ELF-1 (cell line): ENCODE data around the gene CRYBG2.
A peak's percentile ranks its signal among the peaks of the same experiment; 100 is the strongest.
"Not testable (repeated sequence)": the region's sequence is repeated elsewhere in the genome, so short reads cannot be mapped to it uniquely, and the experiment has no call there.

Experiments used
- DNase-seq: peaks from one replicate; pipeline ENCODE4 v3.0.0-alpha.2; 2016; ENCODE audit warnings: low read depth, low spot score

The CRYBG2 gene

GRCh38 chr1:26295194-26296138 is 58.5 kb downstream of the CRYBG2 start:
- no peak for DNase-seq

- no peak for DNase-seq
Measured at GRCh38 chr1:26293911-26294463, 59.9 kb downstream of the CRYBG2 start.

- not testable (repeated sequence) for DNase-seq
Measured at GRCh38 chr1:26292735-26293134, 61.2 kb downstream of the CRYBG2 start.

DNA sequence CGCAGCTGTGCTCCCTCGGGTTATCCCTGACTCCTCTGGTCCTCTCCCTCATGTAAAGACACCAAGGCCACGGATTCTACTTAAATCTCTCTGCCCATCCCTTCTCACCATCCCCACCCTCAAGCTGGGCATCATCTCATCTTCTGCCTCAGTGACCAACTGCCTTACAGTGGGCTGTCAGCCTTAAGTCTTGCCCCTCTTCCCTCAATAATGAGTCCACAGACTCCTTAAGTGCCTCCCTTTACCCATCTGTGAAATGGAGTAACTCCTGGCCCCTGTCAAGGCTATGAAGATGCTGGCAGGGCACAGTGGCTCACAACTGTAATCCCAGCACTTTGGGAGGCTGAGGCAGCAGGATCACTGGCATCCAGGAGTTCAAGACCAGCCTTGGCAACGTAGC is 62.0 kb downstream of the CRYBG2 start:
- DNase-seq, result no peak

GRCh38 chr1:26291433-26291832 is 62.5 kb downstream of the CRYBG2 start:
- no peak for DNase-seq

GRCh38 chr1:26290882-26291261 is 63.1 kb downstream of the CRYBG2 start:
- peak; percentile 68 for DNase-seq

DNA sequence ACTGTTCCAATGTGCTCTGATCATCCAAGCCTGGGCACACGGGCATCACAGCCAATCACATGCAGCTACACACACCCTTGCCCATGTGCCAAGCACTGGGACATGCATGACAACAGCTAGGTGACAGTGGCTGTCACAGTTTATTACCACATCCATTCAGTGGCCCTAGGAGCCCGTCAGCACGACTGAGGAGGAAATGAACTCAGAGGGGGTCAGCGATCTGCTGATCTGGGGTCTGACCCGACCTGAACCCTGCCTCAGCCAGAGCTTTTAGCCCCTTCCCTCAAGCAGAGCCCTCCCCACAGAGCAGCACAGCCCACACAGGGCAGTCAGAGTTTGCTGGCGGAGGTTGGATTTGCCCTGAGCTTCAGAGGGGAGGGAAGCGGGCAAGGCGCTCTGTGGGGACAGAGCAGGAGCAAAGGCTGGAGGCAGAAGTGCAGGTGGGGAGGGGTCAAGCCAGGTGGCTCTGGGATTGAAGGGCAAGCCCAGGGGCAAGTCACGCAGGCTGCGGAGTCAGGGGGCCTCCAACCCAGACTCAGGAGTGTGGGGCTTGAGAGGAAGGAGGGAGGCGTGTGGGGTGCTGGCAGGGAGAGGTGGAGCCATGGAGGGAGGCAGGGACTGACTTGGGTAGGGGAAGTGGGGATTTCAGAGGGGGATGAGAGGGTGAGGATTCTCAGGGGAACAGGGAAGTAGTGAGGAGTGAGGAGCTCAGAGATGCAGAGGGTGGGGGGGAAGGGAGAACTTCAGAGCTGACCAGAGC is 63.6 kb downstream of the CRYBG2 start:
- DNase-seq, result peak; percentile 45

- no peak for DNase-seq
Measured at GRCh38 chr1:26289158-26290059, 64.5 kb downstream of the CRYBG2 start.

GRCh38 chr1:26288311-26288941 is 65.5 kb downstream of the CRYBG2 start:
- no peak for DNase-seq

- DNase-seq, result no peak
Measured at GRCh38 chr1:26287811-26288210, 66.1 kb downstream of the CRYBG2 start.

GRCh38 chr1:26287033-26287711 is 66.8 kb downstream of the CRYBG2 start:
- DNase-seq, result no peak

DNA sequence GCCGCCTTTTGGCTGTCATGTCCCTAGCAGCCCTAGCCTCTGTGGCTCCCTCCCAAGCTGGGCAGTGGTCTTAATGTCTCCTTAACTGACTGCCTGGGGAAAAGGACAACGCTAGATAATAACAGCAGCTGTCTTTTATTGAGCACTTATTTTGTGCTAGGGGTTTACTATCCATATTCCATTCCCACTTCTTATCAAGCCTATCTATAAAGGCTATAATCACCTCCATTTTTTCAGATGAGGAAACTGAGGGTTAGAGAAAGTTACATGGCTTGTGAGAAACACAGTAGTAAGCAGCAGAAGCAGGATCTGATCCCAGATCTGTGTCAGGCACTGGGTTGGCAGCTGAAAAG is 67.9 kb downstream of the CRYBG2 start:
- DNase-seq, result no peak

DNA sequence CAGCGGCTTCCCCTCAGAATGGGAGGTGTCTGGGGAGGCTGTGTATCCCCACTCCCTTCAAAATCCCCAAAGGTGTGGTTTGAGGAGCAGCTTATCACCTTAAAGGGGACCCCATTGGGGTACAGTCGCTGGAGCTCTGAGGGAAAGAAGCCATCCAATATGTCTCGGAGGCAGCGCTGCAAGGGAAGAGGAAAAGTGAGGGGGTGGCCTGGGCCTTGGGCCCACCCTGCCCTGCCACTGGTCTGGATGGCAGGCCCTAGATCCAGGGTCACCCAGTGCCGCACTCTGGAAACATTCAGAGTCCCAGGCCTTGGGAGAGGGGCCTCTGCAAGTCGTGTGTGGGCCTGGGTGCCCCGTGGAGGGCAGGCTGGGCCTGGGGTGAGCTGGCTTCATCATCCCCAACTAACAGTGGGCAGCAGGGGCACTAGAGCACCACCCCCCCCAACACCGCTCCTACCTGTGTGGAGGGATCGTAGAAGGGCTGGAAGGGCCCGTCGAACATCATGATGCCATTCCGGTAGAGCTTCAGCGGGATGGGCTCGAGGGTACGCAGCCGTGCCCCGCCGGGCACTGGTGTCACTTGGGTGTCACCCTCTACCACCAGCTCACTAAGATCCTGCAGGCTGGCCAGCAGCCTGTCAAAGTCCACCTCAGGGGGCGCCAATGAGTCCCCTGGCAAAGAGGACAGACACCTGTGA is 68.4 kb downstream of the CRYBG2 start:
- peak; percentile 89 for DNase-seq

DNA sequence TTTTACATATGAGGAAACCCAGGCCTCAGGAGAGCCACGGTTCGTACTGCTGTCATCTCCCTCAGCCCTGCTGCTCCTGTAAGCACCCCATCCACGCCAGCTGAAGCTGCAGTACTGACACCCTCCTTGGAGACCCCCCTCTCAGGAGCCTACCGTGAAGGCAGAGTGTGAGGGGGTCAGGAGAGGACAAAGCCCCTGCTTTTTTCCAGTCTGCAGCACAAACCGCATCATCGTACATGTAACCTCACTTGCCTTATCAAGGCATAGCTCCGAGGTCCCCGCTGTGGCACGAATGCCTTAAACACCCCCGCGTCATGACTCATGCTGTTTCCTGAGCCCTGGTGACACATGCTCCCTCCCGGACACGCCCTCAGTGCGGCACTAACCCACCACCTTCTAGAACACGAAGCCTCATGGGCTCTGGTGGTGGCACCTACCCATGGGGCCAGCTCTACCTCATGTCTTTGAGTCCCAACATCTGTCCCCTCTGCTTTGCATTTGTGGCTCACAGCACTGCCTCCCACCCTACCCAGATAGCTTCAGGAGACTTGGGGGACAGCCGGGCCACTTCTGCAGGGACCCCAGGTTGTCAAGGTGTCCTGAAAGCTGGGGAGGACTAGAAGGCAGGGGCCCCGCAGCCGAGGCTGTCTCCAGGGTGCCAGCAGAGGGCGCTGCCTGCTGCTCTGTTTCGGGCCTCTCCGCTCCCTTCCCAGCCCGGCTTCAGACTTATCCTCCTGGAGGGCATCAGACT is 69.2 kb downstream of the CRYBG2 start:
- peak; percentile 86 for DNase-seq

DNA sequence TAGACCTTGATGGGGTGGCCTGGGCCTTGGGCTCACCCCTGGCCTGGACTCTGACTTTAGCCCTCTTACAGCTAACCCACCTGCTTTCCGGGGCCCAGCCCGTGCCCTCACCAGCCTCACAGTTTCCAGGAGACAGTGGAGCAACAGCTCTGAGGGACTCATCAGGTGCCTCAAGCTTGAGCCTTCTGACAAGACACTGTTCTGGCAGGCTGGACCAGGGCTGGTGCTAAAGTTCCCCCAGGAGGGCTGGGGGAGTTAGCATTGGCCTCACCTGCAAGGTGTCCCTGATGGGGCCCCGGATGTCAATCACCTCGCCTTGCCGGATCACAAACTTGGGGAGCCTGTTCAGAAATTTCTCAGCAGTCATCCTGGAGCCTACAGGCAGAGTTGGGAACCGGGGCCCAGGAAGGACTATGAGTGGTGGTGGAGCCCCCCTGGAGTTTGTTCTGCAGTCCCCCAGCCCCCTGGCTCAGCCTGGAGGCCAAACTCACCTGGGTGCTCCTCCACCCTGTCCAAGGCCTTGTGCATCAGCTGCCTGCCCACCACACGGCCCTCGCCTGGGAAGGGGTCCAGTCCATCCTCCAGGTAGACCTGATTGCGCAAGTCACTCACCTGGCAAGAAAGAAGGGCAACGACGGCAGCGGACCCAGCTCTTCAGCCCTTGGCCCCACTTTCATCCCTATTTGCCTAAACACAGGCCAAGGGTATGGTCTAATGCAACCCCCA is 69.9 kb downstream of the CRYBG2 start:
- DNase-seq, result no peak

GRCh38 chr1:26283279-26283853 is 70.6 kb downstream of the CRYBG2 start:
- DNase-seq, result no peak

DNA sequence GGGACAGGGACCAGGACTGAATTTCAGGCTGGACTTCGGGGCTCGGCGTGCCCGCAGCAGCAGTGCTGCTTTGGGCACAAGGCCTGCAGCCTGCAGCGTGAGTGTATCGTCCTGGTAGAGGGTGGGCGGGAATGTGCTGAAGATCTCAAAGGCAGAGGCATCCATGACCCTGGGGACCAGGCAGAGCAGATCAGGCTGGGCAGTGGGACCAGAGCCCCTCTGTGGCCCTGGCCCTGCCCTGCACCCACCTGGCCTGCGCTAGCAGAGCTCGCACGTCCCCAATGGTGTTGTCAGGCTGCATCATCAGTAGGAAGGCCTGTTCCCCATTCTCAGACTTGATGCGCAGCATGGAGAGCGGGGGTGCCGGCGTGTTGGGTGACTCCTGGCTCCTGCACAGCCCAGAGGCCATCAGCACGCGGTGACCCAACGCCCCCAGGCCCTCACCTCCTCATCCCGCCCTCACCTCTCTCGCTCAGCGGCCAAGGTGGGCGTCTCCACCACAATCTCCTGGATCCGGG is 71.5 kb downstream of the CRYBG2 start:
- no peak for DNase-seq

DNA sequence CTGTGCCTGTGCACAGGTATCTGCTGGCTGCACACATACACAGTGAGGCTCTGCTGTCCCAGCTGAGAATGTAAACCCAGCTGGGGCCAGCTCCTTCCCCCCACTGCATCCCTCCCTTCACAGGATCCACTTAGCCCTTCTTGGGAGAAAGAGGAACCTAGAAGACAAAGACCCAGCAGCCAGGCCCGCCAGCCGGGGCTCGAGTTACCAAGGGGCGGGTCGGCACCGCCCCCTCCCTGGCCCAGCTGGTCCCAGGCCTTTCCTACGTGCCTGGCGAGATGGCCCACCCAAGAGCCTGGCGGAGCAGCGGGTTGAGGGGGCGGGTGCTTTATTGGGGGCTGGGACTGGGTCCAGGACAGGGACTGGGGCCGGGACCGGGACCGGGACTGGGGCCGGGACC is 72.0 kb downstream of the CRYBG2 start:
- DNase-seq, result peak; percentile 80
